Hepatocyte (in vitro differentiated cells): ENCODE measurements around the gene MAB21L4. TPM values are rescaled to one million over a fixed set of nuclear protein-coding genes. Genes with fewer than 3 reads are reported as not detected.

ENCODE experiments used
- DNase-seq: peaks from one replicate; pipeline ENCODE4 v3.0.0-alpha.2; 2016; ENCODE audit warnings: low spot score
- H2AFZ ChIP-seq: fragments of 200-600 bp; sonication (generic); 2 replicates; pipeline ENCODE4 v1.6.0; 2016; ENCODE audit warnings: antibody characterized with exemption, mild to moderate bottlenecking
- H3K27ac ChIP-seq: fragments of 200-600 bp; sonication (generic); 2 replicates; pipeline ENCODE4 v1.5.1; 2016; ENCODE audit warnings: mild to moderate bottlenecking
- H3K27me3 ChIP-seq: fragments of 200-600 bp; sonication (generic); 2 replicates; pipeline ENCODE4 v1.6.1; 2016
- H3K36me3 ChIP-seq: fragments of 200-600 bp; sonication (generic); replicated peaks from 2 replicates; pipeline ENCODE4 v1.5.1; 2016; ENCODE audit warnings: low read depth; ENCODE audit not compliant: insufficient read depth
- H3K4me1 ChIP-seq: fragments of 200-600 bp; sonication (generic); 2 replicates; pipeline ENCODE4 v1.5.1; 2016; ENCODE audit warnings: mild to moderate bottlenecking, moderate library complexity; ENCODE audit not compliant: insufficient read depth
- H3K4me2 ChIP-seq: fragments of 200-600 bp; sonication (generic); 2 replicates; pipeline ENCODE4 v1.6.0; 2016
- H3K4me3 ChIP-seq: fragments of 200-600 bp; sonication (generic); 2 replicates; pipeline ENCODE4 v1.5.1; 2016; ENCODE audit warnings: mild to moderate bottlenecking
- H3K79me2 ChIP-seq: fragments of 200-600 bp; sonication (generic); 2 replicates; pipeline ENCODE4 v1.6.0; 2017; ENCODE audit warnings: mild to moderate bottlenecking
- H3K9me2 ChIP-seq: fragments of 200-600 bp; sonication (generic); replicated peaks from 2 replicates; pipeline ENCODE4 v1.6.0; 2017; ENCODE audit warnings: mild to moderate bottlenecking; ENCODE audit not compliant: insufficient read depth
- H3K9me3 ChIP-seq: fragments of 200-600 bp; sonication (generic); 2 replicates; pipeline ENCODE4 v1.5.1; 2016; ENCODE audit warnings: low read depth, mild to moderate bottlenecking
- H4K20me1 ChIP-seq: fragments of 200-600 bp; sonication (generic); 2 replicates; pipeline ENCODE4 v1.6.0; 2016; ENCODE audit warnings: mild to moderate bottlenecking; ENCODE audit not compliant: insufficient read depth, poor library complexity, severe bottlenecking
- EZH2 ChIP-seq: fragments of 200-600 bp; sonication (generic); IDR thresholded peaks from 2 replicates; pipeline ENCODE4 v1.6.1; 2016; ENCODE audit warnings: antibody characterized with exemption, mild to moderate bottlenecking, borderline replicate concordance
- EZH2phosphoT487 ChIP-seq: fragments of 200-600 bp; sonication (generic); IDR thresholded peaks from one replicate; pipeline ENCODE4 v1.6.1; 2018; ENCODE audit warnings: antibody characterized with exemption, mild to moderate bottlenecking, low read depth, moderate library complexity; ENCODE audit not compliant: unreplicated experiment, severe bottlenecking
- WGBS: methylation state at CpG from one replicate; pipeline ENCODE4 v1.1.6; 2016; ENCODE audit warnings: low lambda C conversion rate; ENCODE audit errors: missing lambda C conversion rate; 5-methylcytosine and 5-hydroxymethylcytosine counted together
- polyA plus RNA-seq: library from polyadenylated mRNA; unstranded; fragments of >200 nt; fragmentation: Nextera tagmentation; extraction: Ambion mirVana; gene quantifications from 2 replicates; pipeline ENCODE4 v1.2.1, GENCODE V29; 2016
- total RNA-seq: library from RNA; depleted of rRNA; stranded (reverse); fragments of >200 nt; gene quantifications from 2 replicates; pipeline ENCODE4 v1.2.3, GENCODE V29; 2014
- TF ChIP-seq, protein P1 (sequence below): fragments of 200-600 bp; sonication (generic); IDR thresholded peaks from 2 replicates; pipeline ENCODE4 v1.5.1; 2016; ENCODE audit warnings: antibody characterized with exemption, mild to moderate bottlenecking; ENCODE audit not compliant: poor library complexity

MAB21L4 gene
- total and polyA plus RNA-seq, 2 experiments from 2014 or later = 11.5 to 34.5 TPM

DNA sequence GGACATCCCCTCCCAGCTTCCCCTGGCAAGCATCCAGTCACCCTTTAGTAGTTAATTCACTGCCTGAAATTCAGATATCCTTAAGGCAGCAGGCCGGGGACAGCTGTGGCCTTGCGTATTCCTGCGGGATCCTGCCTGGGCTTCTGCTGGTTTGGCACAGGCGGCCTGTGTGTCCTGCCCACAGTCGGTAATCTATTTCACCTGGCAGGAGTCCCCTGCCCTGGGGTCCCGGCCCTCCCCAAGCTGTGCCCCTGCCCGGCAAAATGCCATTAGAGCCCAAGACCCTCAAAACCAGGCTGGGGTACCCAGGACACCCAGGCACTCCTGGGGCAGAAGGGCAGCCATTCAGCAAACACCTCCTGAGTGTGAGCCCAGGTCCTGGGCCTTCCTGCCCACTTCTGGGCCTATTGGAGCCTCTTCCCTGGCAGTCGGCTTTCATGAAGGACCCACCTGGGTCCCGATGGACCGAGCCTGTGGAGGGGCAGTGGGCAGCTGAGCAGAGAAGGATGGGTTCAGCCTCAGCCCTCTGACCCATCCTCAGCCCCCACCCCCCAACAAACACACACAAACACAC, 21.8 kb upstream of the MAB21L4 start:
- Histone ChIP-seq H3K27me3 (peaks cover 11% of the 10 kb centered on the region), H3K4me2 (no peak overlapping the region), H3K9me2 (no peaks in the 10 kb centered on the region), H2AFZ (no peak overlapping the region), H3K4me1 (peaks cover 20% of the 10 kb centered on the region), H3K27ac (no peak overlapping the region), H4K20me1 (no peaks in the 10 kb centered on the region), H3K4me3 (no peak overlapping the region), H3K79me2 (no peaks in the 10 kb centered on the region), H3K36me3 (no peaks in the 10 kb centered on the region), H3K9me3 (no peaks in the 10 kb centered on the region)
- DNase-seq = no peak
- WGBS = 87% methylated on average over 10 of the region's 10 CpGs
- TF ChIP-seq EZH2phosphoT487 (no peak), EZH2 (no peak)
- TF ChIP-seq, protein P1, sequence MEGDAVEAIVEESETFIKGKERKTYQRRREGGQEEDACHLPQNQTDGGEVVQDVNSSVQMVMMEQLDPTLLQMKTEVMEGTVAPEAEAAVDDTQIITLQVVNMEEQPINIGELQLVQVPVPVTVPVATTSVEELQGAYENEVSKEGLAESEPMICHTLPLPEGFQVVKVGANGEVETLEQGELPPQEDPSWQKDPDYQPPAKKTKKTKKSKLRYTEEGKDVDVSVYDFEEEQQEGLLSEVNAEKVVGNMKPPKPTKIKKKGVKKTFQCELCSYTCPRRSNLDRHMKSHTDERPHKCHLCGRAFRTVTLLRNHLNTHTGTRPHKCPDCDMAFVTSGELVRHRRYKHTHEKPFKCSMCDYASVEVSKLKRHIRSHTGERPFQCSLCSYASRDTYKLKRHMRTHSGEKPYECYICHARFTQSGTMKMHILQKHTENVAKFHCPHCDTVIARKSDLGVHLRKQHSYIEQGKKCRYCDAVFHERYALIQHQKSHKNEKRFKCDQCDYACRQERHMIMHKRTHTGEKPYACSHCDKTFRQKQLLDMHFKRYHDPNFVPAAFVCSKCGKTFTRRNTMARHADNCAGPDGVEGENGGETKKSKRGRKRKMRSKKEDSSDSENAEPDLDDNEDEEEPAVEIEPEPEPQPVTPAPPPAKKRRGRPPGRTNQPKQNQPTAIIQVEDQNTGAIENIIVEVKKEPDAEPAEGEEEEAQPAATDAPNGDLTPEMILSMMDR = no peak

DNA sequence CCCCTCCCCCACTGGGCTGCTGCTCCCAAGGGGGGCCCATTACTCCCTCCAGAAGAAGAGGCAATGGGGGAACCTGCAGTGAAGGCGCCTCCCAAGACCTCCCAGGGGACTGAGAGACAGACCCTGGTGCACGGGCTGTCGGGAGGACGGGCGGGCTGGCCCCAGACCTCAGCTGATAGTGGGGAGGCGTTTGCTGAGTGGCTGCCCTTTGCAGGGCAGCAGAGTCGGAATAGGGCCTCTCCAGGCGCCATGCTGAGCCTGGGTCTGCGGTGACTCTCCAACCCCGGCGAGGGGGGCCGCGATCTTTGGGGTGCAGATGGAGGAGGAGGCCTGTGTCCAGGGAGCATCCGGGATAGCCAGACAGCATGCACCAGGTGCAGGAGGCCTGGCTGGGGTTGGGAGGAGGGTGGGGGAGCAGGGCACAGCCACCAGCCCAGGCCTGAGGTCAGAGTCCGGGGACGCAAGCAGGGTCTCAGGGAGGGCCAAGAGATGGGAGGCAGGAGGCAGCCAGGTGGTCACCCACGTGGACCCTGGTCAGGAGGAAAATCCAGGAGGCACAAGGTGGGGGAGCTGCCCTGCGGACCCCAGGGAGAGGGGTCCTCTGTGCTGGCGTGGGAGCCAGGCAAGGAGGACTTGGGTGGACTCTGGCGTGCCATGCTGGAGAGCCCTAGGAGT, 21.2 kb upstream of the MAB21L4 start:
- no peak overlapping the region for H2AFZ ChIP-seq
- 80% methylated on average over 17 of the region's 20 CpGs for WGBS
- no peak overlapping the region for H3K4me3 ChIP-seq
- no peaks in the 10 kb centered on the region for H3K79me2 ChIP-seq
- H3K4me1 ChIP-seq = peaks cover 20% of the 10 kb centered on the region
- H3K27ac ChIP-seq = peak overlapping the region; percentile 72
- peaks cover 11% of the 10 kb centered on the region for H3K27me3 ChIP-seq
- peak overlapping the region; percentile 43 for H3K4me2 ChIP-seq
- DNase-seq = no peak
- no peaks in the 10 kb centered on the region for H4K20me1 ChIP-seq
- no peaks in the 10 kb centered on the region for H3K9me3 ChIP-seq
- H3K9me2 ChIP-seq = no peaks in the 10 kb centered on the region
- TF ChIP-seq EZH2phosphoT487 (no peak), EZH2 (no peak)
- TF ChIP-seq, protein P1 = no peak
- no peaks in the 10 kb centered on the region for H3K36me3 ChIP-seq

DNA sequence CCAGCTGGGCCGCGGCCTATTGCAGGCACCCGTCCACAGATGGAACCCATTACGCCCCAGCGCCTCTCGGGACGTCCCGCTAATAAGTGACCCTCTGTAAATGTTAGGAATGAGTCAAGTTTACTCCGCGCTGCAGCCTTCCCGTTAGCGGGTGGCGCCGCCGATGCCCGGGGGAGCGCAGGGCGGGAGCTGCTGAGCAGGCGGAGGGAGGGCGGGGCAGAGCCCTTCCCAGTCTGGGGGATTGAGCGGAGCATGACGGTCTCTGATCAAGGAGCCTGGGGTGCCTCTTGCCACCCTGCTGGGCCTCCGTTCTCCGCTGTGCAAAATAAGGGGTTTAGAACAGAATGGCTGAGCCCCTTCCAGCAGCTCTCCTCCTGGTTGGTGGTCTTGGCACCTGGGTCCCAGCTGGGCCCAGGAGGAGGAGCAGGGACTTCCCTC, 20.6 kb upstream of the MAB21L4 start:
- peaks cover 11% of the 10 kb centered on the region for H3K27me3 ChIP-seq
- peak overlapping the region; percentile 72 for H3K27ac ChIP-seq
- TF ChIP-seq EZH2phosphoT487 (no peak), EZH2 (no peak)
- TF ChIP-seq, protein P1 = no peak

More for the DNA sequence above, 20.6 kb upstream of the MAB21L4 start:
- WGBS = 1% methylated on average over 17 of the region's 24 CpGs
- peaks cover 20% of the 10 kb centered on the region for H3K4me1 ChIP-seq
- H3K36me3 ChIP-seq = no peaks in the 10 kb centered on the region
- no peak overlapping the region for H2AFZ ChIP-seq
- H3K79me2 ChIP-seq = no peaks in the 10 kb centered on the region
- H3K4me3 ChIP-seq = no peak overlapping the region
- peak overlapping the region; percentile 43 for H3K4me2 ChIP-seq
- no peaks in the 10 kb centered on the region for H4K20me1 ChIP-seq
- DNase-seq = peak; percentile 79
- H3K9me2 ChIP-seq = no peaks in the 10 kb centered on the region
- H3K9me3 ChIP-seq = no peaks in the 10 kb centered on the region
